ENCODE measurements around the gene PPM1E.

PPM1E gene

GRCh38 chr17:59003860-59004259, 248.2 kb downstream of the PPM1E start:
- peaks cover 7 to 8% of the 10 kb centered on the region in 2 donors for H3K36me3 ChIP-seq (ENCODE audit: control insufficient read depth in 2 of 2, insufficient read depth in 2 of 2, low read length in 2 of 2)
- H3K4me3 ChIP-seq (ENCODE audit: low read length in 2 of 2): no peak overlapping the region
- H3K9ac ChIP-seq (ENCODE audit: low read length in 2 of 2): no peak overlapping the region
- no peaks in the 10 kb centered on the region for H3K27me3 ChIP-seq (ENCODE audit: control insufficient read depth in 1 of 2, insufficient read depth in 2 of 2, low read length in 2 of 2)
- no peaks in the 10 kb centered on the region for H3K4me1 ChIP-seq (ENCODE audit: control insufficient read depth, insufficient read depth, low read length)
- H3K27ac ChIP-seq (ENCODE audit: low read length): no peak overlapping the region
- no peaks in the 10 kb centered on the region for H3K9me3 ChIP-seq (ENCODE audit: control insufficient read depth in 2 of 2, low read length in 2 of 2)

GRCh38 chr17:59004338-59005111, 248.9 kb downstream of the PPM1E start:
- no peaks in the 10 kb centered on the region for H3K9me3 ChIP-seq (ENCODE audit: control insufficient read depth in 2 of 2, low read length in 2 of 2)
- H3K27me3 ChIP-seq (ENCODE audit: control insufficient read depth in 1 of 2, insufficient read depth in 2 of 2, low read length in 2 of 2): no peaks in the 10 kb centered on the region
- no peak overlapping the region for H3K4me3 ChIP-seq (ENCODE audit: low read length in 2 of 2)
- H3K4me1 ChIP-seq (ENCODE audit: control insufficient read depth, insufficient read depth, low read length): no peaks in the 10 kb centered on the region
- no peak overlapping the region for H3K27ac ChIP-seq (ENCODE audit: low read length)
- no peak overlapping the region for H3K9ac ChIP-seq (ENCODE audit: low read length in 2 of 2)
- H3K36me3 ChIP-seq (ENCODE audit: control insufficient read depth in 2 of 2, insufficient read depth in 2 of 2, low read length in 2 of 2): peaks cover 4 to 6% of the 10 kb centered on the region in 2 donors

GRCh38 chr17:59007995-59008394, 252.3 kb downstream of the PPM1E start:
- Histone ChIP-seq H3K9ac (ENCODE audit: low read length in 2 of 2) (no peak overlapping the region), H3K27ac (ENCODE audit: low read length) (no peak overlapping the region), H3K4me1 (ENCODE audit: control insufficient read depth, insufficient read depth, low read length) (no peaks in the 10 kb centered on the region), H3K27me3 (ENCODE audit: control insufficient read depth in 1 of 2, insufficient read depth in 2 of 2, low read length in 2 of 2) (no peaks in the 10 kb centered on the region), H3K36me3 (ENCODE audit: control insufficient read depth in 2 of 2, insufficient read depth in 2 of 2, low read length in 2 of 2) (peaks cover 13 to 19% of the 10 kb centered on the region in 2 donors), H3K9me3 (ENCODE audit: control insufficient read depth in 2 of 2, low read length in 2 of 2) (no peaks in the 10 kb centered on the region), H3K4me3 (ENCODE audit: low read length in 2 of 2) (no peak overlapping the region)

DNA sequence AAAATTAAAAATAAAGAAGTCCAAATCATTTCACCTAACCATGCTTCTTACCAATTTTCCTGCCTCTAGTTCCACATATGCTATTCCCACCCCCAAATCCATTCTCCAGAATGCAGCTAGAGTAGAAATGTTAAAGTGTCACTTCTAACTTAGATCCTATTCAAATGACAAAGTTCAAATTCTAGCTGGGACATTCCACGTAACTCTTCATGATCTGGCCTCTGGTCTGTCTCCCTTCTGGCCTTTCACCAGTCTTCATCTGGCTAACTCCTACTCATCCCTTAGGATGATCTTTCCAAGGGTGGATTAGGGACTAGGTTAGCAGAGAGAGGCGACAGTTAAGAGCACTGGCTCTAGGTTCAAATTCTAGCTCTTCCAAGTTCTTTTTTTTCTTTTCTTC, 253.1 kb downstream of the PPM1E start:
- H3K36me3 ChIP-seq (ENCODE audit: control insufficient read depth in 2 of 2, insufficient read depth in 2 of 2, low read length in 2 of 2): peaks cover 13 to 19% of the 10 kb centered on the region in 2 donors
- no peak overlapping the region for H3K9ac ChIP-seq (ENCODE audit: low read length in 2 of 2)
- H3K27ac ChIP-seq (ENCODE audit: low read length): no peak overlapping the region
- H3K4me1 ChIP-seq (ENCODE audit: control insufficient read depth, insufficient read depth, low read length): no peaks in the 10 kb centered on the region
- no peak overlapping the region for H3K4me3 ChIP-seq (ENCODE audit: low read length in 2 of 2)
- no peaks in the 10 kb centered on the region for H3K27me3 ChIP-seq (ENCODE audit: control insufficient read depth in 1 of 2, insufficient read depth in 2 of 2, low read length in 2 of 2)
- no peaks in the 10 kb centered on the region for H3K9me3 ChIP-seq (ENCODE audit: control insufficient read depth in 2 of 2, low read length in 2 of 2)

DNA sequence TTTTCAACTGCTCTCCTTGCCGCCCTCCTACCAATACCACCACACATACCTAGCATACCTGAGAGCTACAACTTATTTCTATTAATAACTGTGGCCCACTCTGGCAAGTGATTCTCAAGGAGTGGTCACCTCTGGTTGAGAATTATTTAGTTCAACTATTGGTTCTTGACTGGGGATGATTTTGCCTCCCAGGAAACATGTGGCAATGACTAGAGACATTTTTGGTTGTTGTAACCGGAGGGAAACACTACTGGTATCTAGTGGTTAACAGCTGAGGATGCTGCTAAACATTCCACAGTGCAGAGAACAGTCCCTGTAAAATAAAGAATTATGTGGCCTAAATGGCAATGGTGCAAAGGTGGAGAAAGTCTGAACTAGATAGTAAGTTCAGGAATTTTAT, 254.4 kb downstream of the PPM1E start:
- Histone ChIP-seq H3K9ac (ENCODE audit: low read length in 2 of 2) (no peak overlapping the region), H3K9me3 (ENCODE audit: control insufficient read depth in 2 of 2, low read length in 2 of 2) (no peaks in the 10 kb centered on the region), H3K4me1 (ENCODE audit: control insufficient read depth, insufficient read depth, low read length) (no peaks in the 10 kb centered on the region), H3K36me3 (ENCODE audit: control insufficient read depth in 2 of 2, insufficient read depth in 2 of 2, low read length in 2 of 2) (peaks cover 13 to 19% of the 10 kb centered on the region in 2 donors), H3K4me3 (ENCODE audit: low read length in 2 of 2) (no peak overlapping the region), H3K27me3 (ENCODE audit: control insufficient read depth in 1 of 2, insufficient read depth in 2 of 2, low read length in 2 of 2) (no peaks in the 10 kb centered on the region), H3K27ac (ENCODE audit: low read length) (no peak overlapping the region)

- H3K9me3 ChIP-seq (ENCODE audit: control insufficient read depth in 2 of 2, low read length in 2 of 2): no peaks in the 10 kb centered on the region
- H3K4me3 ChIP-seq (ENCODE audit: low read length in 2 of 2): no peak overlapping the region
- peaks cover 13 to 21% of the 10 kb centered on the region in 2 donors for H3K36me3 ChIP-seq (ENCODE audit: control insufficient read depth in 2 of 2, insufficient read depth in 2 of 2, low read length in 2 of 2)
- no peaks in the 10 kb centered on the region for H3K4me1 ChIP-seq (ENCODE audit: control insufficient read depth, insufficient read depth, low read length)
- no peak overlapping the region for H3K9ac ChIP-seq (ENCODE audit: low read length in 2 of 2)
- H3K27me3 ChIP-seq (ENCODE audit: control insufficient read depth in 1 of 2, insufficient read depth in 2 of 2, low read length in 2 of 2): no peaks in the 10 kb centered on the region
- H3K27ac ChIP-seq (ENCODE audit: low read length): no peak overlapping the region
Observed at GRCh38 chr17:59011975-59012374, 256.3 kb downstream of the PPM1E start.

DNA sequence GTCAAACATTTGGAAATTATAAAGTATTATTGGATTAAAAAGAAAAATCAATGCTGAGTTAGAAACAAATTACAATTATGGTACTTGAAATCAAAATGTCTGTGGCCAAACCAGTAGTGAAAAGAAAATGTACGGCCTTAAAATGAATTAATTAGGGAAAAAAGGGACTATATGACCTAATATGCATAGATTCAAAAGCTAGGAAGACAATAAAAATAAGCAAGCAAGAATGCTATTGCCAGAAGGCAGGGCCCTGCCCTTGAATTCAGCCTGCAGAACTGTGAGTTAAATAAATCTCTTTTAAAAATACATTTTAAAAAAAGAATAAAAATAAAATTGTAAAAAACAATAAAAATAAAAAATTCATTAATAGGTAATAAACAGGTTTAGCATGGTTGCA, 262.4 kb downstream of the PPM1E start:
- H3K9me3 ChIP-seq (ENCODE audit: control insufficient read depth in 2 of 2, low read length in 2 of 2): no peaks in the 10 kb centered on the region
- no peak overlapping the region for H3K4me3 ChIP-seq (ENCODE audit: low read length in 2 of 2)
- no peaks in the 10 kb centered on the region for H3K27me3 ChIP-seq (ENCODE audit: control insufficient read depth in 1 of 2, insufficient read depth in 2 of 2, low read length in 2 of 2)
- peaks cover 0 to 2% of the 10 kb centered on the region in 2 donors for H3K36me3 ChIP-seq (ENCODE audit: control insufficient read depth in 2 of 2, insufficient read depth in 2 of 2, low read length in 2 of 2)
- no peak overlapping the region for H3K27ac ChIP-seq (ENCODE audit: low read length)
- no peak overlapping the region for H3K9ac ChIP-seq (ENCODE audit: low read length in 2 of 2)
- H3K4me1 ChIP-seq (ENCODE audit: control insufficient read depth, insufficient read depth, low read length): no peaks in the 10 kb centered on the region

DNA sequence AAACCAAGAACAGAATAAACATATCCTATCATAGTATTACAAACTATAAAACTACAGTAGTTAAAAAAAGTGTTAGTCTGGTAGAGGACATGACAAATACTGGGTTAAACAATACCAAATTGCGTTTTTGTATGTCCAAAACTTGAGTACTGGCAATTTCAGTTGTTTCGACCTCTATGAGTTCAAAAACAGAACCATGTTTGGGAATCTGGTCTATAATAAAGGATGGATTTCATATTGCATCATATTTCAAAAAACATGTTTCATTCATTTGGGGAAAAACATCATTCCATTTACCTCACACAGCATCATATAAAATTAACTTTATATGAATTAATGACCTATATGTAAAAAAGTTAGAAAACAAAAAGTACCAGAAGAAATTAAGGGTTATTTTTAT, 269.3 kb downstream of the PPM1E start:
- Histone ChIP-seq H3K27me3 (ENCODE audit: control insufficient read depth in 1 of 2, insufficient read depth in 2 of 2, low read length in 2 of 2) (no peaks in the 10 kb centered on the region), H3K9ac (ENCODE audit: low read length in 2 of 2) (no peak overlapping the region), H3K36me3 (ENCODE audit: control insufficient read depth in 2 of 2, insufficient read depth in 2 of 2, low read length in 2 of 2) (peaks cover 3 to 7% of the 10 kb centered on the region in 2 donors), H3K4me3 (ENCODE audit: low read length in 2 of 2) (no peak overlapping the region), H3K9me3 (ENCODE audit: control insufficient read depth in 2 of 2, low read length in 2 of 2) (no peaks in the 10 kb centered on the region), H3K4me1 (ENCODE audit: control insufficient read depth, insufficient read depth, low read length) (no peaks in the 10 kb centered on the region), H3K27ac (ENCODE audit: low read length) (no peak overlapping the region)

GRCh38 chr17:59026176-59026939, 270.7 kb downstream of the PPM1E start:
- no peaks in the 10 kb centered on the region for H3K27me3 ChIP-seq (ENCODE audit: control insufficient read depth in 1 of 2, insufficient read depth in 2 of 2, low read length in 2 of 2)
- no peak overlapping the region for H3K9ac ChIP-seq (ENCODE audit: low read length in 2 of 2)
- peaks cover 3 to 7% of the 10 kb centered on the region in 2 donors for H3K36me3 ChIP-seq (ENCODE audit: control insufficient read depth in 2 of 2, insufficient read depth in 2 of 2, low read length in 2 of 2)
- no peaks in the 10 kb centered on the region for H3K4me1 ChIP-seq (ENCODE audit: control insufficient read depth, insufficient read depth, low read length)
- no peak overlapping the region for H3K4me3 ChIP-seq (ENCODE audit: low read length in 2 of 2)
- H3K9me3 ChIP-seq (ENCODE audit: control insufficient read depth in 2 of 2, low read length in 2 of 2): no peaks in the 10 kb centered on the region
- no peak overlapping the region for H3K27ac ChIP-seq (ENCODE audit: low read length)

GRCh38 chr17:59027750-59028149, 272.1 kb downstream of the PPM1E start:
- Histone ChIP-seq H3K27me3 (ENCODE audit: control insufficient read depth in 1 of 2, insufficient read depth in 2 of 2, low read length in 2 of 2) (no peaks in the 10 kb centered on the region), H3K4me1 (ENCODE audit: control insufficient read depth, insufficient read depth, low read length) (no peaks in the 10 kb centered on the region), H3K36me3 (ENCODE audit: control insufficient read depth in 2 of 2, insufficient read depth in 2 of 2, low read length in 2 of 2) (peaks cover 3 to 7% of the 10 kb centered on the region in 2 donors), H3K9ac (ENCODE audit: low read length in 2 of 2) (no peak overlapping the region), H3K9me3 (ENCODE audit: control insufficient read depth in 2 of 2, low read length in 2 of 2) (no peaks in the 10 kb centered on the region), H3K4me3 (ENCODE audit: low read length in 2 of 2) (no peak overlapping the region), H3K27ac (ENCODE audit: low read length) (no peak overlapping the region)

- H3K27ac ChIP-seq (ENCODE audit: low read length): no peak overlapping the region
- H3K9me3 ChIP-seq (ENCODE audit: control insufficient read depth in 2 of 2, low read length in 2 of 2): no peaks in the 10 kb centered on the region
- no peaks in the 10 kb centered on the region for H3K27me3 ChIP-seq (ENCODE audit: control insufficient read depth in 1 of 2, insufficient read depth in 2 of 2, low read length in 2 of 2)
- peaks cover 3 to 7% of the 10 kb centered on the region in 2 donors for H3K36me3 ChIP-seq (ENCODE audit: control insufficient read depth in 2 of 2, insufficient read depth in 2 of 2, low read length in 2 of 2)
- H3K4me1 ChIP-seq (ENCODE audit: control insufficient read depth, insufficient read depth, low read length): no peaks in the 10 kb centered on the region
- no peak overlapping the region for H3K4me3 ChIP-seq (ENCODE audit: low read length in 2 of 2)
- no peak overlapping the region for H3K9ac ChIP-seq (ENCODE audit: low read length in 2 of 2)
Observed at GRCh38 chr17:59028328-59028727, 272.7 kb downstream of the PPM1E start.
